Activated CD4-positive, alpha-beta T cell treated with anti-CD3 and anti-CD28 coated beads for 48 hours (primary cell): ENCODE results near the gene GABBR2.
"Not testable (repeated sequence)": the region's sequence is repeated elsewhere in the genome, so short reads cannot be mapped to it uniquely, and the experiment has no call there.

Experiments
- DNase-seq: peaks from one replicate; pipeline ENCODE4 v3.0.0-alpha.2; 2020

GABBR2 gene

GRCh38 chr9:98536542-98537173, 172.1 kb downstream of the GABBR2 start:
- peak; percentile 63 for DNase-seq

- no peak for DNase-seq
Measured at GRCh38 chr9:98533866-98534265, 174.9 kb downstream of the GABBR2 start.

- no peak for DNase-seq
Measured at GRCh38 chr9:98533132-98533531, 175.6 kb downstream of the GABBR2 start.

- DNase-seq, result no peak
Measured at GRCh38 chr9:98532574-98532973, 176.2 kb downstream of the GABBR2 start.

GRCh38 chr9:98532147-98532546, 176.6 kb downstream of the GABBR2 start:
- DNase-seq, result no peak

GRCh38 chr9:98530806-98531386, 177.8 kb downstream of the GABBR2 start:
- no peak for DNase-seq

GRCh38 chr9:98530275-98530674, 178.5 kb downstream of the GABBR2 start:
- DNase-seq, result no peak

GRCh38 chr9:98529841-98530240, 178.9 kb downstream of the GABBR2 start:
- no peak for DNase-seq

- DNase-seq, result no peak
Measured at GRCh38 chr9:98523231-98523901, 185.4 kb downstream of the GABBR2 start.

GRCh38 chr9:98522487-98522886, 186.2 kb downstream of the GABBR2 start:
- no peak for DNase-seq

GRCh38 chr9:98521141-98521540, 187.6 kb downstream of the GABBR2 start:
- DNase-seq, result no peak

- no peak for DNase-seq
Measured at GRCh38 chr9:98520221-98520960, 188.3 kb downstream of the GABBR2 start.

- no peak for DNase-seq
Measured at GRCh38 chr9:98519641-98520040, 189.1 kb downstream of the GABBR2 start.

GRCh38 chr9:98518556-98518955, 190.2 kb downstream of the GABBR2 start:
- no peak for DNase-seq

GRCh38 chr9:98517761-98518160, 191.0 kb downstream of the GABBR2 start:
- no peak for DNase-seq

GRCh38 chr9:98516897-98517503, 191.7 kb downstream of the GABBR2 start:
- DNase-seq, result no peak

- no peak for DNase-seq
Measured at GRCh38 chr9:98516205-98516896, 192.4 kb downstream of the GABBR2 start.

- DNase-seq, result no peak
Measured at GRCh38 chr9:98515506-98516204, 193.1 kb downstream of the GABBR2 start.

GRCh38 chr9:98514841-98515240, 193.9 kb downstream of the GABBR2 start:
- DNase-seq, result no peak

- not testable (repeated sequence) for DNase-seq
Measured at GRCh38 chr9:98508217-98508919, 200.4 kb downstream of the GABBR2 start.

- no peak for DNase-seq
Measured at GRCh38 chr9:98506422-98507054, 202.2 kb downstream of the GABBR2 start.
